Subcutaneous adipose tissue (tissue), 4 donors: ENCODE data around the gene RCBTB2. TPM values are rescaled to one million over a fixed set of nuclear protein-coding genes. Genes with fewer than 3 reads are reported as not detected.

Source experiments
- CTCF ChIP-seq: fragments of 450-650 bp; IDR thresholded peaks from one replicate; pipeline ENCODE4 v1.5.1; 2016; ENCODE audit warnings: low read depth, mild to moderate bottlenecking, control low read depth, antibody characterized with exemption, moderate library complexity
- total RNA-seq, 4 donors: library from RNA; depleted of rRNA; stranded (reverse); fragments of >200 nt; gene quantifications; one replicate each; pipeline ENCODE4 v1.1.0, GENCODE V29; 2016

The RCBTB2 gene
- total RNA-seq, 4 donors from 2014 or later = 10.9 to 21.1 (median 16.4) TPM

- TF ChIP-seq CTCF = no peak
Observed at GRCh38 chr13:48547663-48548092, 14.8 kb upstream of the RCBTB2 start.

- TF ChIP-seq CTCF = no peak
Observed at GRCh38 chr13:48545608-48546007, 12.7 kb upstream of the RCBTB2 start.

GRCh38 chr13:48542581-48543341, 9.9 kb upstream of the RCBTB2 start:
- TF ChIP-seq CTCF = no peak

GRCh38 chr13:48542138-48542537, 9.3 kb upstream of the RCBTB2 start:
- TF ChIP-seq CTCF = no peak

GRCh38 chr13:48539550-48539949, 6.7 kb upstream of the RCBTB2 start:
- no peak for TF ChIP-seq CTCF

- TF ChIP-seq CTCF = no peak
Observed at GRCh38 chr13:48536621-48537250, 3.9 kb upstream of the RCBTB2 start.

GRCh38 chr13:48535766-48536165, 2.9 kb upstream of the RCBTB2 start:
- TF ChIP-seq CTCF = no peak
